Esophagus squamous epithelium (tissue), 4 donors: ENCODE data around the gene RTP5.

Experiments used
- CTCF ChIP-seq, 6 experiments: fragments of 450-650 bp in 4 of 6; fragments of 200-600 bp in 2 of 6; sonication (generic) in 2 of 6; IDR thresholded peaks; one replicate each; pipeline ENCODE4 v1.5.1; 2016 to 2019; ENCODE audit warnings: antibody characterized with exemption in 6 of 6, mild to moderate bottlenecking in 4 of 6, moderate library complexity in 4 of 6
- POLR2A ChIP-seq, 4 donors: fragments of 450-650 bp; IDR thresholded peaks; one replicate each; pipeline ENCODE4 v1.6.1; 2017; ENCODE audit warnings: antibody characterized with exemption in 4 of 4, mild to moderate bottlenecking in 4 of 4, moderate library complexity in 3 of 4

- TF ChIP-seq CTCF (IDR thresholded peaks at IDR 0.05): no peak
- TF ChIP-seq POLR2A (IDR thresholded peaks at IDR 0.05): no peak
These were observed 32.2 kb downstream of the RTP5 start for GRCh38 chr2:241901500-241902351.
